AG09319 (cell line): ENCODE results near the gene NCAPH2.

ENCODE experiments used
- DNase-seq: peaks from one replicate; pipeline ENCODE4 v3.0.0-alpha.2; 2010; ENCODE audit warnings: low read depth; ENCODE audit errors: extremely low read depth
- CTCF ChIP-seq: IDR thresholded peaks from 2 replicates; pipeline ENCODE4 v1.5.1; 2011; ENCODE audit warnings: low read depth, mild to moderate bottlenecking, inconsistent platforms, low read length, moderate library complexity

Gene NCAPH2

GRCh38 chr22:50562523-50563412 is 54.7 kb downstream of the NCAPH2 start, which contains the start of gene SYCE3:
Gene SYCE3 (minus strand): TSS chr22:50562919. CDS start chr22:50556405, 6,514 bp downstream.
- peak; percentile 61 for DNase-seq

GRCh38 chr22:50563413-50564160 is 55.6 kb downstream of the NCAPH2 start:
- no peak for DNase-seq
- no peak for TF ChIP-seq CTCF

More at GRCh38 chr22:50562523-50563412, 54.7 kb downstream of the NCAPH2 start, which contains the start of gene SYCE3:
- peak; percentile 71 for TF ChIP-seq CTCF

GRCh38 chr22:50564289-50564688 is 56.3 kb downstream of the NCAPH2 start:
- no peak for TF ChIP-seq CTCF
- no peak for DNase-seq

- no peak for DNase-seq
Measured at GRCh38 chr22:50567721-50568252, 59.8 kb downstream of the NCAPH2 start.

GRCh38 chr22:50568626-50569025 is 60.6 kb downstream of the NCAPH2 start:
- TF ChIP-seq CTCF: no peak
- no peak for DNase-seq

More at GRCh38 chr22:50567721-50568252, 59.8 kb downstream of the NCAPH2 start:
- TF ChIP-seq CTCF: no peak

GRCh38 chr22:50569041-50569459 is 61.0 kb downstream of the NCAPH2 start:
- DNase-seq: no peak
- no peak for TF ChIP-seq CTCF
